GM12864 (cell line): ENCODE results near the gene SBK1.

Experiments used
- DNase-seq: peaks from one replicate; pipeline ENCODE4 v3.0.0-alpha.2; 2011; ENCODE audit warnings: low read depth
- H3K4me3 ChIP-seq: 2 replicates; pipeline ENCODE4 v1.5.1; 2011; ENCODE audit warnings: mild to moderate bottlenecking, low read depth, low read length, control low read depth
- CTCF ChIP-seq: IDR thresholded peaks from 2 replicates; pipeline ENCODE4 v1.5.1; 2011; ENCODE audit warnings: low read depth, mild to moderate bottlenecking, moderate library complexity, low read length, control low read depth, inconsistent platforms; ENCODE audit errors: missing control alignments

The SBK1 gene

GRCh38 chr16:28267356-28267755 lies 25.0 kb upstream of the SBK1 start:
- TF ChIP-seq CTCF: no peak
- H3K4me3 ChIP-seq: no peak overlapping the region
- DNase-seq: no peak

GRCh38 chr16:28273511-28273910 lies 18.8 kb upstream of the SBK1 start:
- TF ChIP-seq CTCF: no peak
- H3K4me3 ChIP-seq: no peak overlapping the region
- DNase-seq: no peak

- no peak for DNase-seq
- H3K4me3 ChIP-seq: no peak overlapping the region
- TF ChIP-seq CTCF: no peak
Observed at GRCh38 chr16:28274676-28275075, 17.6 kb upstream of the SBK1 start.

GRCh38 chr16:28276301-28276700 lies 16.0 kb upstream of the SBK1 start:
- no peak for TF ChIP-seq CTCF
- H3K4me3 ChIP-seq: no peak overlapping the region
- DNase-seq: no peak

- peak; percentile 30 for DNase-seq
- peak; percentile 93 for TF ChIP-seq CTCF
- no peak overlapping the region; the same call in 1 of the 2 replicates for H3K4me3 ChIP-seq
Observed at GRCh38 chr16:28277537-28278388, 14.6 kb upstream of the SBK1 start.

- TF ChIP-seq CTCF: no peak
- no peak for DNase-seq
- no peak overlapping the region for H3K4me3 ChIP-seq
Observed at GRCh38 chr16:28279006-28279405, 13.3 kb upstream of the SBK1 start.
